Superior temporal gyrus (tissue), 1 donor: ENCODE data around the gene KIR2DL1.
"Not testable (repeated sequence)": the region's sequence is repeated elsewhere in the genome, so short reads cannot be mapped to it uniquely, and the experiment has no call there.

Experiments
- DNase-seq: peaks from one replicate; pipeline ENCODE4 v3.0.0-alpha.2; 2016; ENCODE audit errors: extremely low spot score

Gene KIR2DL1

GRCh38 chr19:54771018-54771960, 1.7 kb downstream of the KIR2DL1 start:
- DNase-seq: not testable (repeated sequence)

GRCh38 chr19:54772666-54773065, 3.1 kb downstream of the KIR2DL1 start:
- DNase-seq: not testable (repeated sequence)

GRCh38 chr19:54775095-54775815, 5.7 kb downstream of the KIR2DL1 start:
- DNase-seq: not testable (repeated sequence)

- not testable (repeated sequence) for DNase-seq
Measured at GRCh38 chr19:54775830-54776229, 6.2 kb downstream of the KIR2DL1 start.

- DNase-seq: not testable (repeated sequence)
Measured at GRCh38 chr19:54777851-54778250, 8.3 kb downstream of the KIR2DL1 start.

GRCh38 chr19:54778896-54779295, 9.3 kb downstream of the KIR2DL1 start:
- DNase-seq: not testable (repeated sequence)

- DNase-seq: not testable (repeated sequence)
Measured at GRCh38 chr19:54782916-54783315, 13.3 kb downstream of the KIR2DL1 start.

- not testable (repeated sequence) for DNase-seq
Measured at GRCh38 chr19:54786091-54786723, 16.6 kb downstream of the KIR2DL1 start.

- DNase-seq: not testable (repeated sequence)
Measured at GRCh38 chr19:54788154-54788553, 18.6 kb downstream of the KIR2DL1 start.

- no peak for DNase-seq
Measured at GRCh38 chr19:54790711-54791110, 21.1 kb downstream of the KIR2DL1 start.

- DNase-seq: no peak
Measured at GRCh38 chr19:54791476-54791875, 21.9 kb downstream of the KIR2DL1 start.

GRCh38 chr19:54792814-54793213, 23.2 kb downstream of the KIR2DL1 start:
- DNase-seq: no peak

- no peak for DNase-seq
Measured at GRCh38 chr19:54795758-54796157, 26.2 kb downstream of the KIR2DL1 start.

GRCh38 chr19:54803410-54803809, 33.8 kb downstream of the KIR2DL1 start, which contains the start of gene KIR2DL4:
Gene KIR2DL4, plus strand, starts transcription at chr19:54803610. Its CDS starts 42 bp downstream, at chr19:54803652.
- no peak for DNase-seq

- no peak for DNase-seq
Measured at GRCh38 chr19:54804101-54804500, 34.5 kb downstream of the KIR2DL1 start.

GRCh38 chr19:54804571-54804970, 35.0 kb downstream of the KIR2DL1 start:
- no peak for DNase-seq

- no peak for DNase-seq
Measured at GRCh38 chr19:54805665-54806515, 36.3 kb downstream of the KIR2DL1 start.

GRCh38 chr19:54806516-54806838, 36.9 kb downstream of the KIR2DL1 start:
- DNase-seq: no peak

GRCh38 chr19:54814571-54814970, 45.0 kb downstream of the KIR2DL1 start:
- not testable (repeated sequence) for DNase-seq

GRCh38 chr19:54816251-54816650, 46.7 kb downstream of the KIR2DL1 start, which contains the start of gene KIR3DL1:
Gene KIR3DL1, plus strand, starts transcription at chr19:54816468.
- DNase-seq: not testable (repeated sequence)
